SK-N-SH (cell line): ENCODE results near the gene SPATA19. TPM values are rescaled to one million over a fixed set of nuclear protein-coding genes. Genes with fewer than 3 reads are reported as not detected.

Source experiments
- CTCF ChIA-PET: fragments of 300-600, 350-600 bp; formaldehyde crosslinking; extraction: SDS; loops from one replicate; lab custom pipeline; 2021; lab: Yijun Ruan, JAX
- POLR2A ChIA-PET: fragments of 350-600 bp; sonication (Branson Sonifier 250); formaldehyde crosslinking; extraction: SDS; loops from one replicate; lab custom pipeline; 2020; ENCODE audit warnings: antibody characterized with exemption, inconsistent platforms; lab: Yijun Ruan, JAX
- DNase-seq: peaks from one replicate; pipeline ENCODE4 v3.0.0; 2012
- H2AFZ ChIP-seq: fragments of 200-600 bp; sonication (generic); 2 replicates; pipeline ENCODE4 v1.8.1; 2016; ENCODE audit warnings: antibody characterized with exemption, mild to moderate bottlenecking, low read depth
- H3F3A ChIP-seq: fragments of 200-600 bp; sonication (generic); replicated peaks from 2 replicates; pipeline ENCODE3; 2016; ENCODE audit warnings: antibody characterized with exemption, mild to moderate bottlenecking; ENCODE audit not compliant: insufficient read depth
- H3K27ac ChIP-seq, 2 experiments: fragments of 200-500 bp in 1 of 2; fragments of 200-600 bp in 1 of 2; sonication (Bioruptor generic) in 1 of 2; sonication (generic), shearing (Covaris generic) in 1 of 2; 2 replicates each; pipeline versions ENCODE4 v1.5.1 to v1.6.1; 2014 to 2016; ENCODE audit warnings: low read depth in 2 of 2, inconsistent platforms in 1 of 2, low read length in 1 of 2, mild to moderate bottlenecking in 1 of 2, mixed read lengths in 1 of 2
- H3K27me3 ChIP-seq: fragments of 200-600 bp; sonication (generic), shearing (Covaris generic); 2 replicates; pipeline ENCODE4 v1.6.1; 2016; ENCODE audit warnings: mixed run types; ENCODE audit not compliant: insufficient read depth
- H3K36me3 ChIP-seq, 2 experiments: fragments of 200-500 bp in 1 of 2; fragments of 200-600 bp in 1 of 2; sonication (Bioruptor generic) in 1 of 2; sonication (generic) in 1 of 2; replicated peaks in 1 of 2; 2 replicates each; pipeline versions ENCODE3 to v1.5.1; 2014 to 2016; ENCODE audit warnings: low read length in 1 of 2, mild to moderate bottlenecking in 1 of 2; ENCODE audit not compliant: insufficient read depth in 2 of 2, control insufficient read depth in 1 of 2
- H3K4me1 ChIP-seq, 2 experiments: fragments of 200-500 bp in 1 of 2; fragments of 200-600 bp in 1 of 2; sonication (Bioruptor generic) in 1 of 2; sonication (generic), shearing (Covaris generic) in 1 of 2; 2 replicates each; pipeline versions ENCODE4 v1.5.1 to v1.6.1; 2014 to 2016; ENCODE audit warnings: low read depth in 1 of 2, low read length in 1 of 2, mixed run types in 1 of 2; ENCODE audit not compliant: insufficient read depth in 2 of 2, control insufficient read depth in 1 of 2
- H3K4me2 ChIP-seq: fragments of 200-600 bp; sonication (generic), shearing (Covaris generic); 2 replicates; pipeline ENCODE4 v1.6.1; 2017; ENCODE audit warnings: mixed run types
- H3K4me3 ChIP-seq, 2 experiments: fragments of 200-500 bp in 1 of 2; fragments of 200-600 bp in 1 of 2; sonication (Bioruptor generic) in 1 of 2; sonication (generic), shearing (Covaris generic) in 1 of 2; 2 replicates each; pipeline versions ENCODE4 v1.5.1 to v1.8.1; 2014 to 2016; ENCODE audit warnings: low read depth in 2 of 2, inconsistent platforms in 1 of 2, low read length in 1 of 2, mild to moderate bottlenecking in 1 of 2, mixed read lengths in 1 of 2, moderate library complexity in 1 of 2
- H3K79me2 ChIP-seq: fragments of 200-600 bp; sonication (generic); 2 replicates; pipeline ENCODE4 v1.8.1; 2017; ENCODE audit warnings: mild to moderate bottlenecking; ENCODE audit not compliant: insufficient read depth
- H3K9ac ChIP-seq: fragments of 200-600 bp; sonication (generic); 2 replicates; pipeline ENCODE4 v1.6.1; 2017; ENCODE audit warnings: mixed run types
- H3K9me2 ChIP-seq: fragments of 200-600 bp; sonication (generic); 2 replicates; pipeline ENCODE4 v1.6.1; 2017; ENCODE audit warnings: mixed run types
- H3K9me3 ChIP-seq: fragments of 200-600 bp; sonication (generic); 2 replicates; pipeline ENCODE4 v1.6.1; 2017; ENCODE audit warnings: mixed run types, mild to moderate bottlenecking, moderate library complexity
- H4K20me1 ChIP-seq: fragments of 200-600 bp; sonication (generic); 2 replicates; pipeline ENCODE4 v1.6.1; 2017; ENCODE audit warnings: mild to moderate bottlenecking, mixed run types; ENCODE audit not compliant: insufficient read depth
- ELF1 ChIP-seq: IDR thresholded peaks from 2 replicates; pipeline ENCODE4 v1.4.0; 2012
- GATA2 ChIP-seq: sonication (generic); formaldehyde crosslinking; IDR thresholded peaks from 2 replicates; pipeline ENCODE4 v1.5.0; 2020; ENCODE audit warnings: mild to moderate bottlenecking, missing genetic modification reagents
- MEF2A ChIP-seq: IDR thresholded peaks from 2 replicates; pipeline ENCODE4 v1.4.0; 2012; ENCODE audit warnings: low read depth, borderline replicate concordance
- NFIC ChIP-seq: IDR thresholded peaks from 2 replicates; pipeline ENCODE4 v1.4.0; 2012; ENCODE audit warnings: borderline replicate concordance
- RAD21 ChIP-seq: IDR thresholded peaks from 2 replicates; pipeline ENCODE4 v1.6.1; 2012; ENCODE audit warnings: mild to moderate bottlenecking, low read length
- SIN3A ChIP-seq: IDR thresholded peaks from 2 replicates; pipeline ENCODE4 v1.6.1; 2012; ENCODE audit warnings: low read depth, mild to moderate bottlenecking, low read length, moderate library complexity, borderline replicate concordance
- SMC3 ChIP-seq: IDR thresholded peaks from 2 replicates; pipeline ENCODE4 v1.6.1; 2012; ENCODE audit warnings: low read depth, low read length, improper control_type of control experiment
- TAF1 ChIP-seq: IDR thresholded peaks from 2 replicates; pipeline ENCODE4 v1.6.1; 2012; ENCODE audit warnings: low read depth, mild to moderate bottlenecking, low read length, moderate library complexity, borderline replicate concordance
- TCF12 ChIP-seq: IDR thresholded peaks from 2 replicates; pipeline ENCODE4 v1.4.0; 2012
- WGBS: methylation state at CpG from one replicate; pipeline ENCODE4 v1.1.6; 2017; ENCODE audit warnings: low lambda C conversion rate; 5-methylcytosine and 5-hydroxymethylcytosine counted together
- polyA plus RNA-seq, 3 experiments: library from polyadenylated mRNA; depleted of rRNA; stranded (reverse); fragments of >200 nt; gene quantifications; 2 replicates each; pipeline ENCODE4 v1.2.3, GENCODE V29; 2012
- TF ChIP-seq, protein P1 (sequence below): fragments of 200-600 bp; sonication (generic); IDR thresholded peaks from 2 replicates; pipeline ENCODE4 v1.6.1; 2017; ENCODE audit warnings: antibody characterized with exemption, mild to moderate bottlenecking, moderate library complexity
- TF ChIP-seq, protein P2 (sequence below): IDR thresholded peaks from 2 replicates; pipeline ENCODE4 v1.6.1; 2012; ENCODE audit warnings: mild to moderate bottlenecking, low read depth, low read length, moderate library complexity
- TF ChIP-seq, protein P3 (sequence below): fragments of 150-350 bp; IDR thresholded peaks from 2 replicates; pipeline ENCODE4 v1.6.1; 2016; ENCODE audit warnings: mild to moderate bottlenecking, low read depth, low read length

SPATA19 gene
- polyA plus RNA-seq, 1 of the 3 experiments (the other 2 are of a cell fraction), result not detected

DNA sequence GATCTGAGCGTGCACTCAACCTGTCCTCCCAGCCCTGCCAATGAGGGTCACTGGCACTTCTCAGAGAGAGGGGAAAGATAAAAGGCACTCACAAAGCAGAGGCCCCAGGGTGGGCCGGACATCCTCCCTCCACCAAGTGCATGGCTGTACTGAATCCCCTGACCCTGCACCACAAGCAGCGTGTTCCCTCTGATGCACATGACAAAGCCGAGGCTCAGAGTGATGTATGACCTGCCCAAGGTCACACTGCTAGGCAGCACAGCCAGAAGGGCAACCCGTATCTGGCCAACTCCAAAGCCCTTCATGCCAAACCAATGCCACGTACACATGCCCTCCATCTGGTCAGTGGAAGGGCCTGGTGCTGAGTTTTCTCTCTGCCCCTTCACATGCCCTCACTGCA, 22.1 kb downstream of the SPATA19 start:
- Histone ChIP-seq H3K27me3 (no peaks in the 10 kb centered on the region), H3K4me2 (no peak overlapping the region), H3F3A (no peaks in the 10 kb centered on the region), H3K9ac (no peak overlapping the region), H3K4me1 (no peaks in the 10 kb centered on the region; a peak in 1 of 4 replicates), H2AFZ (no peak overlapping the region), H3K27ac (no peak overlapping the region), H3K36me3 (no peaks in the 10 kb centered on the region), H3K79me2 (no peaks in the 10 kb centered on the region), H3K9me2 (no peaks in the 10 kb centered on the region), H4K20me1 (no peaks in the 10 kb centered on the region), H3K4me3 (no peak overlapping the region), H3K9me3 (no peaks in the 10 kb centered on the region)
- CTCF ChIA-PET, result no interaction called here
- POLR2A ChIA-PET, result no interaction called here
- DNase-seq, result no peak
- TF ChIP-seq TCF12, result no peak
- no peak for TF ChIP-seq ELF1
- TF ChIP-seq GATA2 (CRISPR knock-in tag), result no peak
- 19% methylated on average over 5 of the region's 6 CpGs for WGBS

- no peaks in the 10 kb centered on the region for H3K9me2 ChIP-seq
- 33% methylated on average over 5 of the region's 8 CpGs for WGBS
- no peak overlapping the region for H2AFZ ChIP-seq
- no peaks in the 10 kb centered on the region for H4K20me1 ChIP-seq
- ChIA-PET POLR2A (no interaction called here), CTCF (interaction anchor here (0.6 to 3.3 kb wide), 24 partner anchors 9 to 744 kb away, joined by 3 to 25 read pairs (median 4); no protein-coding TSS in a partner anchor)
- no peak overlapping the region for H3K27ac ChIP-seq
- no peak overlapping the region for H3K4me2 ChIP-seq
- no peaks in the 10 kb centered on the region for H3F3A ChIP-seq
- peak; percentile 66 for DNase-seq
- H3K9me3 ChIP-seq, result no peaks in the 10 kb centered on the region
- no peaks in the 10 kb centered on the region for H3K36me3 ChIP-seq
- H3K4me3 ChIP-seq, result peak overlapping the region in 1 of 2 experiments; percentile 32; a peak in 1 of 4 replicates
- TF ChIP-seq SMC3 (0 out of 2 replicates have a peak, but pooled peaks have one; percentile 26), RAD21 (peak; percentile 69), SIN3A (no peak)
- TF ChIP-seq, protein P1, sequence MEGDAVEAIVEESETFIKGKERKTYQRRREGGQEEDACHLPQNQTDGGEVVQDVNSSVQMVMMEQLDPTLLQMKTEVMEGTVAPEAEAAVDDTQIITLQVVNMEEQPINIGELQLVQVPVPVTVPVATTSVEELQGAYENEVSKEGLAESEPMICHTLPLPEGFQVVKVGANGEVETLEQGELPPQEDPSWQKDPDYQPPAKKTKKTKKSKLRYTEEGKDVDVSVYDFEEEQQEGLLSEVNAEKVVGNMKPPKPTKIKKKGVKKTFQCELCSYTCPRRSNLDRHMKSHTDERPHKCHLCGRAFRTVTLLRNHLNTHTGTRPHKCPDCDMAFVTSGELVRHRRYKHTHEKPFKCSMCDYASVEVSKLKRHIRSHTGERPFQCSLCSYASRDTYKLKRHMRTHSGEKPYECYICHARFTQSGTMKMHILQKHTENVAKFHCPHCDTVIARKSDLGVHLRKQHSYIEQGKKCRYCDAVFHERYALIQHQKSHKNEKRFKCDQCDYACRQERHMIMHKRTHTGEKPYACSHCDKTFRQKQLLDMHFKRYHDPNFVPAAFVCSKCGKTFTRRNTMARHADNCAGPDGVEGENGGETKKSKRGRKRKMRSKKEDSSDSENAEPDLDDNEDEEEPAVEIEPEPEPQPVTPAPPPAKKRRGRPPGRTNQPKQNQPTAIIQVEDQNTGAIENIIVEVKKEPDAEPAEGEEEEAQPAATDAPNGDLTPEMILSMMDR, result peak; percentile 25; the same call in 1 of the 2 replicates
- no peak overlapping the region for H3K9ac ChIP-seq
- H3K27me3 ChIP-seq, result no peaks in the 10 kb centered on the region
- H3K4me1 ChIP-seq, result no peaks in the 10 kb centered on the region; a peak in 1 of 4 replicates
- no peaks in the 10 kb centered on the region for H3K79me2 ChIP-seq
Observed at GRCh38 chr11:133821776-133822175, 23.5 kb downstream of the SPATA19 start.

DNA sequence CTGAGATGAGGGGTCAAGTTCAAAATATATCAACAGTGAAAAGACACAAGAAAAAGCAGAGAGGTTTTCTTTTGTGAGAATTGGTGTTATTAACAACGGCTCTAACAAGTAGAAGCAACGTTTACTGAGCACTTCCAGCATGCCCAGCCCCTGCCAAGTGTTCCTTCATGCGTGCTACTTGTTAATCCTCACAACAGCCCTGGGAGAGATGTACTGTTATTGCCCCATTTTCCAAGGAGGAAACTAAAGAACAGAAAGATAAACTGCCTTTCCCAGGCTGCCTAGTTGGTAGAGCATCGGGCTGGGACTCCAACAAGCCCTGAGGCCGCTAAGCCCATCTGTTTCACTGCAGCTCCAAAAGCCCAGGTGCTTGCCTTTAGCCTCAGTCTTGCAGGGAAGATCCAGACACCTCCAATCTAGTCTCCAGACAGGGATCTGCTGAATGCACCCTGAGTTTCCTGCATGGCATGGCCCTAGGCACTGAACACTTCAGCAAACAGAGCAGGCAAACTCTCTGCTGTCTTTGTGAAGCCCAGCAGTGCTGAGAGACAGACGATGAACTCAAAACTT, 25.5 kb downstream of the SPATA19 start:
- no peak overlapping the region for H2AFZ ChIP-seq
- H3K9ac ChIP-seq, result no peak overlapping the region
- no peaks in the 10 kb centered on the region for H3K36me3 ChIP-seq
- H3K4me3 ChIP-seq, result no peak overlapping the region
- no peaks in the 10 kb centered on the region for H4K20me1 ChIP-seq
- no peak overlapping the region for H3K4me2 ChIP-seq
- TF ChIP-seq TAF1 (no peak), NFIC (no peak), SIN3A (no peak), MEF2A (no peak)
- TF ChIP-seq, protein P2, sequence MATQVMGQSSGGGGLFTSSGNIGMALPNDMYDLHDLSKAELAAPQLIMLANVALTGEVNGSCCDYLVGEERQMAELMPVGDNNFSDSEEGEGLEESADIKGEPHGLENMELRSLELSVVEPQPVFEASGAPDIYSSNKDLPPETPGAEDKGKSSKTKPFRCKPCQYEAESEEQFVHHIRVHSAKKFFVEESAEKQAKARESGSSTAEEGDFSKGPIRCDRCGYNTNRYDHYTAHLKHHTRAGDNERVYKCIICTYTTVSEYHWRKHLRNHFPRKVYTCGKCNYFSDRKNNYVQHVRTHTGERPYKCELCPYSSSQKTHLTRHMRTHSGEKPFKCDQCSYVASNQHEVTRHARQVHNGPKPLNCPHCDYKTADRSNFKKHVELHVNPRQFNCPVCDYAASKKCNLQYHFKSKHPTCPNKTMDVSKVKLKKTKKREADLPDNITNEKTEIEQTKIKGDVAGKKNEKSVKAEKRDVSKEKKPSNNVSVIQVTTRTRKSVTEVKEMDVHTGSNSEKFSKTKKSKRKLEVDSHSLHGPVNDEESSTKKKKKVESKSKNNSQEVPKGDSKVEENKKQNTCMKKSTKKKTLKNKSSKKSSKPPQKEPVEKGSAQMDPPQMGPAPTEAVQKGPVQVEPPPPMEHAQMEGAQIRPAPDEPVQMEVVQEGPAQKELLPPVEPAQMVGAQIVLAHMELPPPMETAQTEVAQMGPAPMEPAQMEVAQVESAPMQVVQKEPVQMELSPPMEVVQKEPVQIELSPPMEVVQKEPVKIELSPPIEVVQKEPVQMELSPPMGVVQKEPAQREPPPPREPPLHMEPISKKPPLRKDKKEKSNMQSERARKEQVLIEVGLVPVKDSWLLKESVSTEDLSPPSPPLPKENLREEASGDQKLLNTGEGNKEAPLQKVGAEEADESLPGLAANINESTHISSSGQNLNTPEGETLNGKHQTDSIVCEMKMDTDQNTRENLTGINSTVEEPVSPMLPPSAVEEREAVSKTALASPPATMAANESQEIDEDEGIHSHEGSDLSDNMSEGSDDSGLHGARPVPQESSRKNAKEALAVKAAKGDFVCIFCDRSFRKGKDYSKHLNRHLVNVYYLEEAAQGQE, result no peak
- TF ChIP-seq, protein P3, sequence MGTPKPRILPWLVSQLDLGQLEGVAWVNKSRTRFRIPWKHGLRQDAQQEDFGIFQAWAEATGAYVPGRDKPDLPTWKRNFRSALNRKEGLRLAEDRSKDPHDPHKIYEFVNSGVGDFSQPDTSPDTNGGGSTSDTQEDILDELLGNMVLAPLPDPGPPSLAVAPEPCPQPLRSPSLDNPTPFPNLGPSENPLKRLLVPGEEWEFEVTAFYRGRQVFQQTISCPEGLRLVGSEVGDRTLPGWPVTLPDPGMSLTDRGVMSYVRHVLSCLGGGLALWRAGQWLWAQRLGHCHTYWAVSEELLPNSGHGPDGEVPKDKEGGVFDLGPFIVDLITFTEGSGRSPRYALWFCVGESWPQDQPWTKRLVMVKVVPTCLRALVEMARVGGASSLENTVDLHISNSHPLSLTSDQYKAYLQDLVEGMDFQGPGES, result no peak
- H3K27me3 ChIP-seq, result no peaks in the 10 kb centered on the region
- 11% methylated on average over 6 of the region's 6 CpGs for WGBS
- ChIA-PET CTCF (interaction anchor here (0.7 to 3.3 kb wide), 5 partner anchors 8 to 741 kb away, joined by 3 to 25 read pairs (median 16); no protein-coding TSS in a partner anchor), POLR2A (no interaction called here)
- no peaks in the 10 kb centered on the region for H3K79me2 ChIP-seq
- no peak overlapping the region for H3K27ac ChIP-seq
- H3K9me3 ChIP-seq, result no peaks in the 10 kb centered on the region
- peaks cover 0 to 2% of the 10 kb centered on the region in 2 experiments; a peak in 1 of 4 replicates for H3K4me1 ChIP-seq
- no peak for DNase-seq
- no peaks in the 10 kb centered on the region for H3K9me2 ChIP-seq
- no peaks in the 10 kb centered on the region for H3F3A ChIP-seq
